AG04449 (cell line): ENCODE data around the gene CD274.

Source experiments
- CTCF ChIA-PET: fragments of 350-600 bp; formaldehyde crosslinking; extraction: SDS; loops from one replicate; lab custom pipeline; 2021; ENCODE audit warnings: antibody characterized with exemption; lab: Yijun Ruan, JAX
- POLR2A ChIA-PET: fragments of 400-600, 350-600 bp; formaldehyde crosslinking; extraction: SDS; loops from one replicate; lab custom pipeline; 2020; ENCODE audit warnings: antibody characterized with exemption, inconsistent platforms; lab: Yijun Ruan, JAX
- DNase-seq: peaks from one replicate; pipeline ENCODE4 v3.0.0-alpha.2; 2010; ENCODE audit warnings: low read depth, low spot score
- H3K4me3 ChIP-seq: 2 replicates; pipeline ENCODE4 v1.5.1; 2011; ENCODE audit warnings: low read depth, mild to moderate bottlenecking, control low read depth, low read length
- TF ChIP-seq, protein P1 (sequence below): IDR thresholded peaks from one replicate; pipeline ENCODE4 v1.5.1; 2011; ENCODE audit warnings: mild to moderate bottlenecking, moderate library complexity, low read length, control low read depth, inconsistent platforms; ENCODE audit not compliant: insufficient read depth; ENCODE audit errors: missing control alignments

Gene CD274

DNA sequence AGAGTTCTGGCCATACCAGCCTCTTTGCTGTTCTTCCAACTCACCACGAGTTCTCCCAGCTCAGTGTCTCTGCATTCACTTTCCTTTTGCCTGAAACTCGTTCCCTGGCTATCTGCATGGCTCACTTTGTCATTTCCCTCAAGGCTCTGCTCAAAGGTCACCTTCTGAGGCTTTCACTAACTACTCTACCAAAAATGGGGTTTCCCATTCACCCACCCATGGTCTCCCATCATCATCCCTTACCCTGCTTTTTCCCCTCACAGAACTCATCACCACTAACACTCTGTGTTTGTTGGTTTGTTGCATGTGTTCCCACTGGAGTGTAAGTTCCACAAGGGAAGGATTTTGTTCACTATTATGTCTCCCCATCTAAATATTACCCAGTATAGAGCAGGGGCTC is 29.2 kb upstream of the CD274 start:
- DNase-seq: no peak
- CTCF ChIA-PET: no interaction called here
- no peak overlapping the region for H3K4me3 ChIP-seq
- TF ChIP-seq, protein P1, sequence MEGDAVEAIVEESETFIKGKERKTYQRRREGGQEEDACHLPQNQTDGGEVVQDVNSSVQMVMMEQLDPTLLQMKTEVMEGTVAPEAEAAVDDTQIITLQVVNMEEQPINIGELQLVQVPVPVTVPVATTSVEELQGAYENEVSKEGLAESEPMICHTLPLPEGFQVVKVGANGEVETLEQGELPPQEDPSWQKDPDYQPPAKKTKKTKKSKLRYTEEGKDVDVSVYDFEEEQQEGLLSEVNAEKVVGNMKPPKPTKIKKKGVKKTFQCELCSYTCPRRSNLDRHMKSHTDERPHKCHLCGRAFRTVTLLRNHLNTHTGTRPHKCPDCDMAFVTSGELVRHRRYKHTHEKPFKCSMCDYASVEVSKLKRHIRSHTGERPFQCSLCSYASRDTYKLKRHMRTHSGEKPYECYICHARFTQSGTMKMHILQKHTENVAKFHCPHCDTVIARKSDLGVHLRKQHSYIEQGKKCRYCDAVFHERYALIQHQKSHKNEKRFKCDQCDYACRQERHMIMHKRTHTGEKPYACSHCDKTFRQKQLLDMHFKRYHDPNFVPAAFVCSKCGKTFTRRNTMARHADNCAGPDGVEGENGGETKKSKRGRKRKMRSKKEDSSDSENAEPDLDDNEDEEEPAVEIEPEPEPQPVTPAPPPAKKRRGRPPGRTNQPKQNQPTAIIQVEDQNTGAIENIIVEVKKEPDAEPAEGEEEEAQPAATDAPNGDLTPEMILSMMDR: no peak
- POLR2A ChIA-PET: no interaction called here

DNA sequence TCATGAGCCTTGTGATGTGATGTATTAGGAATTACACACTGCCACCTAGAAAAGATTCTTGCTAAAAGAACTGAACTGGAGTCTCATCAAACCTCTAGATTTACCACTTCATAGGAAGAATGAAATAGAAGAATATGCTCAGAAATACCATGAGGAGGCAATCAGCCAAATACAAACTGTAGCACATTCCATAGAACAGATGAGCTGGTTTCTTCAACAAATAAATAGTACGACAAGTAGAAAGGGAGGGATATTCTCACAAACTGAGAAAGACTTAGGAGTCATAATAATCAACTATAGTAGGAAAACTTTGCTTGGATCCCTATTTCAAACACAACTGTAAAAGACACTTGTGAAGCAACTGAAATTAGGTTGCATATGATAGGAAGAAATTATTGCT is 28.1 kb upstream of the CD274 start:
- ChIA-PET POLR2A (interaction anchor here (0.6 kb wide), 1 partner anchor 27 kb away, joined by 3 read pairs; no protein-coding TSS in a partner anchor), CTCF (interaction anchor here (0.7 to 1.5 kb wide), 3 partner anchors 168 to 858 kb away, joined by 3 to 4 read pairs (median 4); no protein-coding TSS in a partner anchor)
- no peak for DNase-seq
- H3K4me3 ChIP-seq: no peak overlapping the region
- TF ChIP-seq, protein P1: no peak

DNA sequence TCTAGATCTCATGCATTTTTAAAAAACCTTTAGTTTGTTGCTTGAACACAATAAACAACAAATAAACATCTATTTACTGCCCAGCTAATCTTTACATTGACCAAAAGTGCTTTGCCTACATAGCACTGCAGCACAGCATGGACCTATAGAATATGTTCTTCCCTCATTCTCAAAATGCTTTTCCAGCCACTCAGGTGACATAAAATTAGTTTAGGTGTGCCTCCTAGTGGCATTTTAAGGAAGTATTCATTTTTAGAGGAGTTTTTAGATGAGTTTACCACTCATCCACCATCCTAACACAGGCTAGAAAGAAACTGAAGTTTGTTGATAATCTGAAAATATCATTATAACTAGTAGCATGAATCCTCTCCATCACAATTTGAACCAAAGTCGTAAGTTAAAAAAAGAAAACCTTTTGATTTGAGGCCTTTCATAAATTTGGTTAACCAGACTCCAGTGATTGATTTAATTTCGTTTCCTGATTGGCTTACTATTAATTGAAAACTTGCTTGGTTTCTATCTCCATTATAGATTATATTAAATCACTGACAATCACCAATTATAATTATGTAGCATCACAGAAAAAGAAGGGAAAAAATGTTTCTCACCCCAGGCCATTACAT is 25.2 kb upstream of the CD274 start:
- ChIA-PET CTCF (interaction anchor here (0.9 to 2.9 kb wide), 7 partner anchors 9 to 241 kb away, joined by 3 to 20 read pairs (median 5); partner anchors contain the start of genes INSL6 and PLGRKT), POLR2A (no interaction called here)
- no peak for DNase-seq
- H3K4me3 ChIP-seq: no peak overlapping the region
- TF ChIP-seq, protein P1: peak; percentile 6

DNA sequence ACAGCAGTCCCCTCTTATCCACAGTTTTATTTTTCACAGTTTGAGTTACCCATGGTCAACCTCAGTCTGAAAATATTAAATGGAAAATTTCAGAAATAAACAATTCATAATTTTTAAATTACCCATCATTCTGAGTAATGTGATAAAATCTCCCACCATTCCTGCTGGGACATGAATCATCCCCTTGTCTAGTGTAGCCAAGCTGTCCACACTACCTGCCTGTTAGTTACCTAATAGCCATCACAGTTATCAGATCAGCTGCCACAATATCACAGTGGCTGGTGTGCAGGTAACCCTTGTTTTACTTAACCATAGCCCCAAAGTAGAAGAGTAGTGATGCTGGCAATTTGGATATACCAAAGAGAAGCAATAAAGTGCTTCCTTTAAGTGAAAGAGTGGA is 23.3 kb upstream of the CD274 start:
- no peak for DNase-seq
- POLR2A ChIA-PET: no interaction called here
- TF ChIP-seq, protein P1: no peak
- H3K4me3 ChIP-seq: no peak overlapping the region
- CTCF ChIA-PET: interaction anchor here (1.2 to 2.9 kb wide), 4 partner anchors 23 to 241 kb away, joined by 3 to 20 read pairs (median 6); partner anchors contain the start of genes CD274 and INSL6

DNA sequence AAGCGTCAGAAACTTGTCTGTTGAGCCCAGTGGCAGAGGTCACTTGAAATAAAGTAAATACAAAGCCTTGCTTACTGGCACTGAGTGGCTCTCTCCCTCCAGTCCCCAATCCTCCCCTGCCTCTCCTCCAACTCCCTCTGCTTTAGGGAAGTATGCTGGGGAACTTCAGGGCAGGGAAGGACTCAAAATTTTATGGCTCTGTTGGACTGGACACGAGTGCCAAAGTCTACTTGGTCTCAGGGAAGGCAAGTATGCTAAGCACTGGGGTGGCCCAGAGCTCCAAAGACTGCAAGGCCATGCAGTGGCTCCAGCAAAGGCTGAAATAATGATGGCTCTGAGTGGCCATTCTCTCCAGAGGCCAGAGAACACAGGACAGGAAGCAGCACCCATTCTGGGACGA is 22.2 kb upstream of the CD274 start:
- CTCF ChIA-PET: interaction anchor here (1.7 kb wide), 1 partner anchor 15 kb away, joined by 5 read pairs; no protein-coding TSS in a partner anchor
- no peak for DNase-seq
- H3K4me3 ChIP-seq: no peak overlapping the region
- TF ChIP-seq, protein P1: no peak
- POLR2A ChIA-PET: no interaction called here

DNA sequence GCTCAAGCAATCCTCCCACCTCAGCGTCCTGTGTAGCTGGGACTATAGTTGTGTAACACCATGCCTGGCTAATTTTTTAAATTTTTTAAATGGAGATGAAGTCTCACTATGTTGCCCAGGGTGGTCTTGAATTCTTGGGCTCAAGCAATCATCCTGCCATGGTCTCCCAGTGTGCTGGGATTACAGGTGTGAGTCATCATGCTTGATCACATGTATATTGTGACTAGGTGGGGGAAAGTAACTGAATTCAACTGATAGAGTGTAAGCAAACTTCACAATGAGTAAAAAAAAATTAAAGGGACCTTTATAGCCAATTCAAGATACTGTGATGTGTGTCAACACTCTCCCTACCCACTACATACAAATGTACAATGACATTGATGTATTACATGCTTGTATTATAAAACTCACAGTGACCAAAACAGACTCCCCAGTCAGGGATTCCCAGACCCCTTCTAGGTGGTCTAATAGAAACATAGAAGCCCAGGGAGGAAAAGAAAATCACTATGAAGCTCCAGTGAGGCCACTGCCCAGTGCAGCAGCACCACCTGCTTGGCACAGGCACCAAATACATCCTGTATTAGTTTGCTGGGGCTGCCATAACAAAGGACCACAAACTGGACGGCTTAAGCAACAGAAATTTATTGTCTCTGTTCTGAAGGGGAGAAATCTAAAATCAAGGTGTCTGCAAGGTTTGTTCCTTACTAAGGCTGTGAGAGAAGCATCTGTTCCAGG is 21.4 kb upstream of the CD274 start:
- DNase-seq: no peak
- ChIA-PET POLR2A (no interaction called here), CTCF (interaction anchor here (0.9 to 1.7 kb wide), 6 partner anchors 10 to 243 kb away, joined by 3 to 7 read pairs (median 4); no protein-coding TSS in a partner anchor)
- H3K4me3 ChIP-seq: no peak overlapping the region
- TF ChIP-seq, protein P1: no peak
